Effector CD4-positive, alpha-beta T cell (primary cell): ENCODE data around the gene HNRNPAB.
A peak's percentile ranks its signal among the peaks of the same experiment; 100 is the strongest.
"Not testable (repeated sequence)": the region's sequence is repeated elsewhere in the genome, so short reads cannot be mapped to it uniquely, and the experiment has no call there.

Experiments used
- DNase-seq: peaks from one replicate; pipeline ENCODE4 v3.0.0-alpha.2; 2020

The HNRNPAB gene

GRCh38 chr5:178231539-178232123 is 27.3 kb downstream of the HNRNPAB start:
- no peak for DNase-seq

- peak; percentile 52 for DNase-seq
These were observed 28.0 kb downstream of the HNRNPAB start, which contains the start of gene PHYKPL for GRCh38 chr5:178232124-178232919. PHYKPL (minus strand) TSS chr5:178232802; CDS start chr5:178232550, 252 bp downstream.

GRCh38 chr5:178232920-178233429 is 28.6 kb downstream of the HNRNPAB start:
- DNase-seq: no peak

- DNase-seq: no peak
These were observed 29.9 kb downstream of the HNRNPAB start for GRCh38 chr5:178234121-178234749.

- peak; percentile 66 for DNase-seq
These were observed 30.6 kb downstream of the HNRNPAB start for GRCh38 chr5:178234750-178235587.

- DNase-seq: no peak
These were observed 31.2 kb downstream of the HNRNPAB start for GRCh38 chr5:178235588-178235974.

- no peak for DNase-seq
These were observed 31.8 kb downstream of the HNRNPAB start for GRCh38 chr5:178236126-178236525.

- no peak for DNase-seq
These were observed 32.3 kb downstream of the HNRNPAB start for GRCh38 chr5:178236679-178237078.

- no peak for DNase-seq
These were observed 33.3 kb downstream of the HNRNPAB start for GRCh38 chr5:178237431-178238312.

GRCh38 chr5:178238313-178238635 is 33.9 kb downstream of the HNRNPAB start:
- DNase-seq: no peak

- DNase-seq: no peak
These were observed 34.6 kb downstream of the HNRNPAB start for GRCh38 chr5:178238711-178239592.

GRCh38 chr5:178239626-178240301 is 35.4 kb downstream of the HNRNPAB start:
- not testable (repeated sequence) for DNase-seq

- no peak for DNase-seq
These were observed 36.0 kb downstream of the HNRNPAB start for GRCh38 chr5:178240341-178240741.

- no peak for DNase-seq
These were observed 36.4 kb downstream of the HNRNPAB start for GRCh38 chr5:178240766-178241165.

GRCh38 chr5:178241231-178241663 is 36.9 kb downstream of the HNRNPAB start:
- DNase-seq: no peak

- no peak for DNase-seq
These were observed 37.4 kb downstream of the HNRNPAB start for GRCh38 chr5:178241688-178242231.

GRCh38 chr5:178242416-178242815 is 38.1 kb downstream of the HNRNPAB start:
- DNase-seq: no peak

GRCh38 chr5:178244576-178244975 is 40.2 kb downstream of the HNRNPAB start:
- DNase-seq: no peak

- no peak for DNase-seq
These were observed 41.1 kb downstream of the HNRNPAB start for GRCh38 chr5:178245389-178245788.
